GM19099 (cell line): ENCODE results near the gene DGKG.

Source experiments
- POLR2A ChIP-seq: IDR thresholded peaks from 3 replicates; pipeline ENCODE4 v1.6.1; 2011; ENCODE audit warnings: low read depth; ENCODE audit not compliant: insufficient read length; ENCODE audit errors: extremely low read depth

Gene DGKG

GRCh38 chr3:186315581-186316354 lies 46.3 kb downstream of the DGKG start:
- TF ChIP-seq POLR2A: no peak

- TF ChIP-seq POLR2A: no peak
These were observed 47.1 kb downstream of the DGKG start for GRCh38 chr3:186314896-186315295.

- TF ChIP-seq POLR2A: no peak
These were observed 50.6 kb downstream of the DGKG start for GRCh38 chr3:186311441-186311840.

GRCh38 chr3:186308549-186308948 lies 53.5 kb downstream of the DGKG start:
- TF ChIP-seq POLR2A: no peak

- TF ChIP-seq POLR2A: no peak
These were observed 54.3 kb downstream of the DGKG start for GRCh38 chr3:186307594-186308221.

GRCh38 chr3:186305286-186305685 lies 56.7 kb downstream of the DGKG start:
- TF ChIP-seq POLR2A: no peak

GRCh38 chr3:186303965-186304364 lies 58.1 kb downstream of the DGKG start:
- TF ChIP-seq POLR2A: no peak

- no peak for TF ChIP-seq POLR2A
These were observed 62.7 kb downstream of the DGKG start for GRCh38 chr3:186299327-186299726.

GRCh38 chr3:186298876-186299275 lies 63.2 kb downstream of the DGKG start:
- no peak for TF ChIP-seq POLR2A

GRCh38 chr3:186290796-186291195 lies 71.2 kb downstream of the DGKG start:
- TF ChIP-seq POLR2A: no peak

- TF ChIP-seq POLR2A: no peak
These were observed 74.3 kb downstream of the DGKG start for GRCh38 chr3:186287711-186288110.

GRCh38 chr3:186286114-186286513 lies 75.9 kb downstream of the DGKG start:
- no peak for TF ChIP-seq POLR2A

GRCh38 chr3:186284661-186285060 lies 77.4 kb downstream of the DGKG start:
- TF ChIP-seq POLR2A: no peak

- TF ChIP-seq POLR2A: no peak
These were observed 77.7 kb downstream of the DGKG start for GRCh38 chr3:186284349-186284652.

- no peak for TF ChIP-seq POLR2A
These were observed 78.2 kb downstream of the DGKG start for GRCh38 chr3:186283651-186284348.

- TF ChIP-seq POLR2A: no peak
These were observed 78.9 kb downstream of the DGKG start for GRCh38 chr3:186283096-186283495.

- no peak for TF ChIP-seq POLR2A
These were observed 80.9 kb downstream of the DGKG start for GRCh38 chr3:186281176-186281575.

GRCh38 chr3:186280737-186281136 lies 81.3 kb downstream of the DGKG start:
- no peak for TF ChIP-seq POLR2A
